Left ventricle myocardium inferior (tissue), 1 donor: Measurements from ENCODE around the gene DLGAP5. TPM values are rescaled to one million over a fixed set of nuclear protein-coding genes. Genes with fewer than 3 reads are reported as not detected.

ENCODE experiments used
- DNase-seq: peaks from one replicate; pipeline ENCODE4 v3.0.0-alpha.2; 2020
- H3K27ac ChIP-seq: fragments of 200-600 bp; replicated peaks from 2 replicates; pipeline ENCODE4 v1.8.0; 2021
- H3K27me3 ChIP-seq: fragments of 200-600 bp; 2 replicates; pipeline ENCODE4 v1.8.0; 2021; ENCODE audit warnings: low read depth
- H3K36me3 ChIP-seq: fragments of 200-600 bp; 2 replicates; pipeline ENCODE4 v1.8.0; 2021
- H3K4me1 ChIP-seq: fragments of 200-600 bp; 2 replicates; pipeline ENCODE4 v1.8.0; 2021
- H3K4me3 ChIP-seq: fragments of 200-600 bp; 2 replicates; pipeline ENCODE4 v1.8.0; 2021; ENCODE audit warnings: mild to moderate bottlenecking, moderate library complexity
- H3K9me3 ChIP-seq: fragments of 200-600 bp; replicated peaks from 2 replicates; pipeline ENCODE4 v1.8.0; 2021
- intact Hi-C: fragments of 100-400 bp; cut with micrococcal nuclease; formaldehyde crosslinking; loops from one replicate; pipeline ENCODE4 v1.11.0; 2022
- total RNA-seq: library from RNA; stranded (reverse); fragmentation: NEBNext Ultra II Directional; extraction: Animal tissue kit (Norgen Biotek cat#: 25700); gene quantifications from one replicate; pipeline ENCODE4 v1.2.1, GENCODE V29; 2021
- TF ChIP-seq, protein P1 (sequence below): fragments of 200-600 bp; IDR thresholded peaks from 2 replicates; pipeline ENCODE4 v1.8.0; 2021; ENCODE audit warnings: antibody characterized with exemption, mild to moderate bottlenecking, borderline replicate concordance
- donor health status: DM: no; HTN: yes; CAD: no; lungs with severe emphysema.

The DLGAP5 gene
- total RNA-seq, 1 donor from 2014 or later, result 0.14 TPM

DNA sequence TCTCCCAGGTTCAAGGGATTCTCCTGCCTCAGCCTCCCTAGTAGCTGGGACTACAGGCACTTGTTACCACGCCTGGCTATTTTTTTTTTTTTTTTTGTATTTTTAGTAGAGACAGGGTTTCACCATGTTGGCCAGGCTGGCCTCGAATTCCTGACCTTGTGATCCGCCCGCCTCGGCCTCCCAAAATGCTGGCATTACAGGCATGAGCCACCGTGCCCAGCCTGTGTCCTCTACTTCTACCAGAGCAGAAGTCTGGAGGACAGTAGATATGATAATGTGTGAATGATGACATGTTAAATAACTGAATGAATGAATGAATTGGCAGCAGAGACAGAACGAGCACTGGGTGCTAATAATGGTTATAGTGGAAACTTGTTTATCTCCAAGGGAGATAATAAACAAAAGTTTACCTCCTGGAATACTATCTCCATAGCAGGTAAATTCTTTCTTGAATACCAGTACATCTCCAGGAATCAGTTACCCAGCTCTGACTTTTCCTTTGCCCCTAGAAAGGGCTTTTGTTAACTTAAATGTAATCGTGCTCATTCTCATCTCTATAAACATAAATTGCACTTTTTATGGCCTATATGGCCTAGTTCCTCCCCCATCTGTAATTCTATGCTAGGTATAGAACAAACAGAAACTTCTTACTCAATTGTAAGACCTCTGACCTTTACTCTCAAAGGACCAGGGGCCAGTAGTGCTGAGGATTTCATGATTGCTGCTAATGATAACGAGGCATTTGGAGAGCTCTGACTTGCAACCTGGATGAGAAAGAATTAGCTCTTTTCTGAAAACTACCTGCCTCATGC lies 69.6 kb downstream of the DLGAP5 start:
- H3K27me3 ChIP-seq, result no peaks in the 10 kb centered on the region
- H3K9me3 ChIP-seq, result no peaks in the 10 kb centered on the region
- no peak overlapping the region for H3K4me3 ChIP-seq
- no peak for DNase-seq
- peaks cover 98% of the 10 kb centered on the region for H3K4me1 ChIP-seq
- intact Hi-C loops, result no loop called here
- TF ChIP-seq, protein P1, sequence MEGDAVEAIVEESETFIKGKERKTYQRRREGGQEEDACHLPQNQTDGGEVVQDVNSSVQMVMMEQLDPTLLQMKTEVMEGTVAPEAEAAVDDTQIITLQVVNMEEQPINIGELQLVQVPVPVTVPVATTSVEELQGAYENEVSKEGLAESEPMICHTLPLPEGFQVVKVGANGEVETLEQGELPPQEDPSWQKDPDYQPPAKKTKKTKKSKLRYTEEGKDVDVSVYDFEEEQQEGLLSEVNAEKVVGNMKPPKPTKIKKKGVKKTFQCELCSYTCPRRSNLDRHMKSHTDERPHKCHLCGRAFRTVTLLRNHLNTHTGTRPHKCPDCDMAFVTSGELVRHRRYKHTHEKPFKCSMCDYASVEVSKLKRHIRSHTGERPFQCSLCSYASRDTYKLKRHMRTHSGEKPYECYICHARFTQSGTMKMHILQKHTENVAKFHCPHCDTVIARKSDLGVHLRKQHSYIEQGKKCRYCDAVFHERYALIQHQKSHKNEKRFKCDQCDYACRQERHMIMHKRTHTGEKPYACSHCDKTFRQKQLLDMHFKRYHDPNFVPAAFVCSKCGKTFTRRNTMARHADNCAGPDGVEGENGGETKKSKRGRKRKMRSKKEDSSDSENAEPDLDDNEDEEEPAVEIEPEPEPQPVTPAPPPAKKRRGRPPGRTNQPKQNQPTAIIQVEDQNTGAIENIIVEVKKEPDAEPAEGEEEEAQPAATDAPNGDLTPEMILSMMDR, result no peak
- no peaks in the 10 kb centered on the region for H3K36me3 ChIP-seq
- peak overlapping the region; percentile 95 for H3K27ac ChIP-seq

- no peak overlapping the region for H3K4me3 ChIP-seq
- no peaks in the 10 kb centered on the region for H3K9me3 ChIP-seq
- peak overlapping the region; percentile 95 for H3K27ac ChIP-seq
- intact Hi-C loops, result no loop called here
- no peak for DNase-seq
- peaks cover 100% of the 10 kb centered on the region for H3K4me1 ChIP-seq
- TF ChIP-seq, protein P1, result no peak
- H3K36me3 ChIP-seq, result no peaks in the 10 kb centered on the region
- no peaks in the 10 kb centered on the region for H3K27me3 ChIP-seq
These were observed 70.6 kb downstream of the DLGAP5 start for GRCh38 chr14:55120571-55121495.

- intact Hi-C loops, result no loop called here
These were observed 72.6 kb downstream of the DLGAP5 start for GRCh38 chr14:55118761-55119160.

DNA sequence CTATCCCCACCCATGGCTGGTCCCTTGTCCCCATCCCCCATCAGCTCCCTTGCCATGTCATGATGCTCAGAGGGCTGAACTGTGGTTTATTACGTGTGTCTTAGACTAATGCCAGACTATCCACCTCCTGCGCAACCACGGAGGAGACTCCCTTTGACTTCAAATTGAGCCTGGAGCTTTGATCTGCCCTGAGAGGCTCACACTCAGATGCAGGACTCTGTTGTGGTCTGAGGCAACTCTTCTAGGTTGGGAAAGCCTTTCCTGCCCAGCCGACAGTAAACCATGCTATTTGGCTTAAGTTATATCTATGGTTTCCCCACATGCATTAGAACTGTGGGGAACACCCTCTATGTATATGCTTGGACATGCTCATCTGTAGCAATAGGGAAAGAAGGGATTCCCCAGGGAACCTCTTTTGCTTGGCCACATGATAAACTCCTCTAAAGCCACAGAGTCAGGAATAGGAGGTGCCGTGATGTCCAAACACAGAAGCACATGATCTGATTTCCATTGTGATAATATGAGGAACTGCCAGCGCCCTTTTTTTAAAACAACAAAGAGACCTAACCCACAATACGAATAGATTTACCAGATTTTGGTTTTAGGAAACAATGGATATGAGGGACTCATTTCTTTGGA lies 73.5 kb downstream of the DLGAP5 start:
- H3K27me3 ChIP-seq, result no peaks in the 10 kb centered on the region
- intact Hi-C loops, result no loop called here
- DNase-seq, result no peak
- H3K27ac ChIP-seq, result peak overlapping the region; percentile 95
- peak overlapping the region; percentile 12 for H3K4me3 ChIP-seq
- no peaks in the 10 kb centered on the region for H3K36me3 ChIP-seq
- H3K9me3 ChIP-seq, result no peaks in the 10 kb centered on the region
- TF ChIP-seq, protein P1, result no peak
- peaks cover 84% of the 10 kb centered on the region for H3K4me1 ChIP-seq

More at GRCh38 chr14:55118761-55119160, 72.6 kb downstream of the DLGAP5 start:
- H3K4me1 ChIP-seq, result peaks cover 92% of the 10 kb centered on the region
- peak overlapping the region; percentile 12 for H3K4me3 ChIP-seq
- H3K36me3 ChIP-seq, result no peaks in the 10 kb centered on the region
- no peak for DNase-seq
- peak overlapping the region; percentile 95 for H3K27ac ChIP-seq
- TF ChIP-seq, protein P1, result no peak
- no peaks in the 10 kb centered on the region for H3K9me3 ChIP-seq
- no peaks in the 10 kb centered on the region for H3K27me3 ChIP-seq
